ENCODE measurements around the gene C10orf90. TPM values are rescaled to one million over a fixed set of nuclear protein-coding genes. Genes with fewer than 3 reads are reported as not detected.

C10orf90 gene
- polyA plus RNA-seq, 6 donors from 2014 or later: not detected

DNA sequence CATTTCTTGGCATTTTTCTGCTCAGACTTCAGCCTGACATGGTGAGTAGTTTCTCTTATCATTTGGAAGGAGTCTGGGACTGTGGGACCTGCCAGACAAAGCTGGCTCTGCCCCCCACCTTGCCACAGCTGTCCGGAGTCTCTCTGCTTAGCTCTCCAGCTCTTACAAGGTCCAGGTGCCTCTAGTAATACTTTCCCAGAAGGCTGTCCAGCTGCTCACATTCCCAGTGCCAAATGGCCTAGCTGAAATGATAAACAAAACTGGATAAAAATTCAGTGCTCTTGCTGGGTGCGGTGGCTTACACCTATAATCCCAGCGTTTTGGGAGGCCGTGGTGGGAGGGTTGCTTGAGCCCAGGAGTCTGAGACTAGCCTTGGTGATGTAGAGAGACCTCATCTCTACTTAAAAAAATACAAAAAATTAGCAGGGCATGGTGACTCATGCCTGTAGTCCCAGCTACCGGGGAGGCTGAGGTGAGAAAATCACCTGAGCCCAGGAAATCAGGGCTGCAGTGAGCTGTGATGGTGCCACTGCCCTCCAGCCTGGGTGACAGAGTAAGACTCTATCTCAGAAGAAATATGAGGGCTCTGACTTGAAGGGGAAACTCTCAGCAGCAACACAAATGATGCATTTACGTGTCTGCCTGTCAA, 86.8 kb downstream of the C10orf90 start:
- H3K9me3 Mint-ChIP-seq: peaks cover 0 to 5% (median 2%) of the 10 kb centered on the region in 7 donors
- DNase-seq (no peak), ATAC-seq (ENCODE audit: low read depth in 2 of 2) (no peak)
- peaks cover 5 to 18% (median 16%) of the 10 kb centered on the region in 3 donors for H3K27me3 Mint-ChIP-seq
- no peak overlapping the region for H3K4me3 Mint-ChIP-seq
- no peaks in the 10 kb centered on the region for H3K4me1 Mint-ChIP-seq
- no peak overlapping the region for H3K27ac Mint-ChIP-seq
- no peaks in the 10 kb centered on the region for H3K36me3 Mint-ChIP-seq

DNA sequence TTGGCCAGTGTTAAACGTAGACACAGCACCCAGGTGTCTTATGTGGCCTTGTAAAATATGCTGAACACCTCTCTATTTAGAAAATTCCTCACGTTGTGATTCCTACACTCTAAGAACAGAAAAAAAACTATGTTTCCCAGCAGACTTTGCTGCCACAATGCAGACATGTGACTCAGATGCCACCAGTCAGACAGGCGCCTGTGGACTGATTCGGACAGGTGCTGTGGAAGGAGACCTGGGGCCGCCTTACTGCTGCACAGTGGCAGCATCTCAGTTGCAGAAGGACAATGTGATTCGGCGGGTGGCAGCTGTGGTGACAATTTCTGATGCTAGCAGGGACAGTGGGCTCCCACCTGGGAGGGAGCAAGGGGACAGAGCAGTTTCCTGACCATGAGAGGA, 88.8 kb downstream of the C10orf90 start:
- Mint-ChIP-seq H3K4me1 (no peaks in the 10 kb centered on the region), H3K27ac (no peak overlapping the region)

DNA sequence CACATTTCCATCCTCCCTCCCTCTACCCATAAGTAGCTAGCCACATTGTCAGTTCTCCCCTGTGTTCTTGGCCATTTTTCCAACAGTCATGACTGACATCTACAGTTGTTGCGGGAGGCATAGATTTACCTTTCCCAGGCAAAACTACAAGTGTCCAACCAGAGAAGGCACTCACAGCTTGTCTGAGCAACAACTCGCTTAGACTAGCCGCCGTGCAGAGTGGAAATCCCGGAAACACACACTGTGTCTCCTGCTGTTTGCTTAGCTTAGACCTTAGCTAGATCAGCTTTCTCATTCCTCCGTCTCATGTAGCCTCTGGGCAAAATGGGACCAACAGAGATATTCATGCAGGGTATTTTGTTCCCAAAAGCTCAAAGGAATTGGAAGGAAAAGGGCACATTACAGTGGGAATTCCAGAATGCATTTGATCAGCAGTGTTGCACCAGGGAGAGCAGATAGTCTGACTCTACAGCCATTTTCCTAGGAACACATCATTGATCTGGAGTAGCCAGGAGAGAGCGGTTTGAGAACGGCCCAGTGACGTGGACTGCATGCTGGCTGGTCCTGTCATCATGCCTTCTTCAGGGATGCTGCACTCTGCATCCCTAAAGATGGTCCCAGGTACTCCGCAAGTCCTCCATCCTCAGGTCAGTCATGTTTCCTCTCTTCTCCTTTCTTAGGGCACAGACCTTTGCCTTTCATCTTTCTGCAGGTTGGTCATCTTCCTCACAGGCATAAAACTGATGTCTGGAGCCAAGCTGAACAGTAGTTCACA, 89.4 kb downstream of the C10orf90 start:
- H3K36me3 Mint-ChIP-seq: no peaks in the 10 kb centered on the region
- H3K4me1 Mint-ChIP-seq: no peaks in the 10 kb centered on the region
- H3K27ac Mint-ChIP-seq: no peak overlapping the region
- H3K4me3 Mint-ChIP-seq: no peak overlapping the region
- peaks cover 0 to 5% (median 2%) of the 10 kb centered on the region in 7 donors for H3K9me3 Mint-ChIP-seq
- ATAC-seq (ENCODE audit: low read depth in 2 of 2) (no peak), DNase-seq (no peak)
- peaks cover 5 to 18% (median 11%) of the 10 kb centered on the region in 3 donors for H3K27me3 Mint-ChIP-seq

More for the DNA sequence above, 88.8 kb downstream of the C10orf90 start:
- Mint-ChIP-seq H3K36me3 (no peaks in the 10 kb centered on the region), H3K4me3 (no peak overlapping the region), H3K27me3 (peaks cover 5 to 18% (median 11%) of the 10 kb centered on the region in 3 donors), H3K9me3 (peaks cover 0 to 5% (median 2%) of the 10 kb centered on the region in 7 donors)
- ATAC-seq (ENCODE audit: low read depth in 2 of 2) (no peak), DNase-seq (no peak)

DNA sequence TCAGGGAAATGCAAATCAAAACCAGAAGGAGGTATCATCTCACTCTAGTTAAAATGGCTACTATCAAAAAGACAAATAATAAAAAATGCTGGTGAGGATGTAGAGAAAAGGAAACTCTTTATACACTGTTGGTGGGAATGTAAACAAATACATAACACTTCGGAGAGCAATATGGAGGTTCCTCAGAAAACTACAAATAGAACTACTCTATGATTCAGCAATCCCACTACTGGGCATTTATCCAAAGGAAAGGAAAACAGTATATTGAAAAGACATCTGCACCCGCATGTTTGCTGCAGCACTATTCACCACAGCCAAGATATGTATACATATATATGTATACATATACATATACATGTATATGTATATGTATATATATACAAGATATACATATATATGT, 94.2 kb downstream of the C10orf90 start:
- no peaks in the 10 kb centered on the region for H3K36me3 Mint-ChIP-seq
- H3K4me3 Mint-ChIP-seq: no peak overlapping the region
- H3K9me3 Mint-ChIP-seq: peaks cover 0 to 4% (median 0%) of the 10 kb centered on the region in 7 donors
- no peaks in the 10 kb centered on the region for H3K27me3 Mint-ChIP-seq
- H3K27ac Mint-ChIP-seq: no peak overlapping the region
- ATAC-seq (ENCODE audit: low read depth in 2 of 2): no peak
- no peak for DNase-seq
- no peaks in the 10 kb centered on the region for H3K4me1 Mint-ChIP-seq

DNA sequence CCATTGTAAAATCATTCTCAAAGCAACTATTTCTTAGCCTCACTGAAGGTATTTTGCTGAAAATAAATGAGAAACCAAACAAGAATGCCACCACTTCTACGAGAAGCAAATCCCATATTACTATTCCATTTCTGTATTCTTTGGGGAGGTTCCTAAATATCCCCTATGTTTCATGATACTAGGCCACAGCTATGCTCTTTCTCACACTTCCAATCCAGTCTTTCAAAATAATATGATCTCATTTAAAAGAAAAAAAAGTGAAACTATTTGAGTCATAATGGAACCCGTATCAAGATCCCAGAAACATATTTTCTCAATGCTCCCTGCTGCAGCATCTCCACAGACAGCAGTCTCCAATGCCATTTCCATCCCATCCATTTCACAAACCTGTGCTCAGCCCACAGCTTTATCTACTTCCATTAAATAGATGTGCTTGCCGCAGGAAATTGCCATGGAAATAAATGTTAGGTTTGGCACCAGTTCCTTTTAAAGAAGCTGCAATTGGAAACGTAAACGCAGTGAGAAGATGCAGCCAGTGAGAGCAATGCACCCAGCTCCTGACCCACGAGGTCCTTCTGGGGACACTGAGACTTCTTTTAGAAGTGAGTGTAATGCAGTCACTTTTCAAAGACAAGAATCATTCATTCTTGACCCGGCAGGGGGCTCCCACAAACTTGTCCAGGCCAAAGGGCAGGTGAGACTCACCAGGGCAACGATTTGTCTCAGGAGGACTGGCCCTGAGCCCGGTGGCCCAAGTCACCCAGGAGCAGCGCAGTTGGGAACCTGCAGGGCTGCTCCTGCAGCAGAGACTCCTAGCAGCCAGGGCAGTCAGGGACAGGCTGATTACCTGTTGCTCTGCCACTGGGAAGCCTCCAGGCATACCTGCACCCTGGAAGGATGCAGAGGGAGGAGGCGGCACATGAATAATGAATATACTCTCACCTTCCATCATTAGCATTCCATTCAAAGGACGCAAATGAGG, 99.6 kb downstream of the C10orf90 start:
- Mint-ChIP-seq H3K4me1 (no peaks in the 10 kb centered on the region), H3K27me3 (peaks cover 0 to 10% (median 6%) of the 10 kb centered on the region in 3 donors), H3K27ac (no peak overlapping the region), H3K4me3 (no peak overlapping the region), H3K9me3 (peaks cover 0 to 7% (median 2%) of the 10 kb centered on the region in 7 donors), H3K36me3 (no peaks in the 10 kb centered on the region)
- no peak for DNase-seq
- no peak for ATAC-seq (ENCODE audit: low read depth in 2 of 2)

DNA sequence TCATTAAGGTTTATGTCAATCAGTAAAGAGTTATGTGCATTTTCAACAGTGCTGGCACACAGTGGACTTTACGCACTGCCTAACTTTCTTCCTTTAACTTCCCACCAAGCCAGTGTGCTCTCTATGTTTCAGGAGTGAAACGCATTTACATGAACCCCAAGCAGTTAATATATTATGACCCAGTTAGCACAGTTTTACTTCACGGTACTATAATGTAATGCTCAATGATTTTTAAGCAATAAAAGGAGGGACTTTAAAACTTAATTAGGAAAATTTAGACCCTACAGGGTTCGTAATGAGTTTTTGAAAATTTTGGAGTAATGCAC, 100.3 kb downstream of the C10orf90 start:
- Mint-ChIP-seq H3K36me3 (no peaks in the 10 kb centered on the region), H3K27me3 (peaks cover 0 to 10% (median 6%) of the 10 kb centered on the region in 3 donors), H3K27ac (no peak overlapping the region), H3K4me1 (no peaks in the 10 kb centered on the region), H3K9me3 (peaks cover 0 to 7% (median 0%) of the 10 kb centered on the region in 7 donors), H3K4me3 (no peak overlapping the region)
- DNase-seq: no peak
- no peak for ATAC-seq (ENCODE audit: low read depth in 2 of 2)

DNA sequence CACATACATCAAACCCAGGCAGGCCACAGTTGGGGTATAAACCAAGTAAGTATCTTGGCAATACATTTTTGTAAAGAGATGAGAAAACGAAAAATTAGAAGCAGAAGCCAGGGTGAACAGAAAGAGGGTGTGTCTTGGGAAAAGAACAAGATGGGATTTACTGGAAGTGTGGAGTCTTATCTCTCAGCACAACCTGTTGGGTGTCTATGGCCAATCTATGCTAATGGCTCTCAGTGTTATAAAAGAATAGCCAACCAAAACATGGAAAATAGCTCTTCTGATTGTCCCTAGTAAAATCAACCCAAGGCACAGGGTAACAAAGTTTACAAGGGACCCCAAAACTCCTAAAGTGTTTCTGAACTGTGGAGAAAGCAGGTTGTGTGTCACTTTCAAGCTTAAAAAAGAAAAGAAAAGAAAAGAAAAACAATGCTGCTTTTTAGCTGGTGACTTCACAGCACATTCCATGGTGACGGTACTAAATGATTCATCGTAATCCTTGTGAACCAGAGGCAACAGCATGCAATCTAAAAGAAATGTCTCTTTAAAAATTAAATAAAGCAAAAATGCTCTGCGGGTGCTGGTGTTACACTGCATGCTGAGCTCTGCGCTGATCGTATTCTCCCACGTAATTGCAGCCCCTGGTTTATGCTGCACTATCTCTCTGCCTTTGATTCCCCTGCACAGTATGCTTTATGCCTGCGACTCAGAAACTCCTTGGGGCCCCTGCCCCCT, 100.8 kb downstream of the C10orf90 start:
- H3K36me3 Mint-ChIP-seq: no peaks in the 10 kb centered on the region
- no peaks in the 10 kb centered on the region for H3K4me1 Mint-ChIP-seq
- H3K27ac Mint-ChIP-seq: no peak overlapping the region
- no peak overlapping the region for H3K4me3 Mint-ChIP-seq
- peaks cover 0 to 10% (median 6%) of the 10 kb centered on the region in 3 donors for H3K27me3 Mint-ChIP-seq
- peaks cover 0 to 7% (median 0%) of the 10 kb centered on the region in 7 donors for H3K9me3 Mint-ChIP-seq
- DNase-seq (no peak), ATAC-seq (ENCODE audit: low read depth in 2 of 2) (no peak)

DNA sequence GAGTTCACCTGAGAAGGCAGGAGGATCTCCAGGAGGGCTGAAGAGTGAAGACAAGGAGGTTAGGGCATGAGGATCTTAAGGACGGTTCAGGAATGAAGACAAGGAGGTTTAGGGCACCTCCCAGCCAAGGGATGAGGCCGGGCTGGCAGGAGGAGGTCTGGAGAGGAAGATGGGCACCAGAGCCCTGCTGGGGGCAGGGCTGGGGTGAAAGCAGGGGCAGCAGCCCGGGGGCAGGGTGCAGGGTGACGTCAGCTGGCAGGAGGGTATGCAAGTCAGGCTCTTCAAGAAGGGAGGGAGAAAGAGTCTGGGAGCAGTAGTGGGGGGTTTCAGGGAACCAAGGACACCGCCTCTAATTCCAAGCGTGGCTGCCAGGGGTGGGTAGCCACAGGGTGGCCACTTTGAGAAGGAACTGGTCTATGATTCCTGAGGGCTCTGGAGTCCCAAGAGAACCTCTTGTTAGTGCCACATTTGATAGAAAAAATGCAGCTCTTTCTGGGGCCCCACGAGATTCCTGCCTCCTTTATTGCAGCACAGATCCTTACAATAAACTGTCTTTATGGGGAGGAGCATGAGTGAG, 101.6 kb downstream of the C10orf90 start:
- no peak for ATAC-seq (ENCODE audit: low read depth in 2 of 2)
- Mint-ChIP-seq H3K9me3 (peaks cover 0 to 7% (median 0%) of the 10 kb centered on the region in 7 donors), H3K27me3 (peaks cover 0 to 10% (median 6%) of the 10 kb centered on the region in 3 donors), H3K36me3 (no peaks in the 10 kb centered on the region), H3K27ac (no peak overlapping the region), H3K4me3 (no peak overlapping the region), H3K4me1 (no peaks in the 10 kb centered on the region)
- DNase-seq: no peak

DNA sequence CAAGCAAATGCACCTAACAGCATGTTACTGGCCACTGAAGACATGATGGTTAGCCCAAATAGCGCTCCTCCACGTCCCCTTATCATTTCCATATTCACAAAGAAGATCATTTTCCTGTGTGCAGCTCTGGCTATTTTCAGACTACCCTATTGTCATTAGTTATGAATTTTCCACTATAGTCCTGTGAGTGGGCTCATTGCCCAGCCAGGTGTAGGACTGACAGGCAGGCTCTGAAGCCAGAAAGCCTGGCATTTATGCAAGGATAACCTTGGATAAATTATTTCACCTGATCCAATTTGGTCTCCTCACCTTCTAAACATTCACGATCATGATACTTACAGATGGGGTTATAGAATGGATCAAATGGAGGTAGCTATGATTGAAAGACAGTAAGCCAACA, 104.6 kb downstream of the C10orf90 start:
- no peak for ATAC-seq (ENCODE audit: low read depth in 2 of 2)
- Mint-ChIP-seq H3K27ac (no peak overlapping the region), H3K27me3 (peaks cover 5 to 10% (median 6%) of the 10 kb centered on the region in 3 donors), H3K9me3 (peaks cover 0 to 7% (median 0%) of the 10 kb centered on the region in 7 donors), H3K36me3 (no peaks in the 10 kb centered on the region), H3K4me1 (peaks cover 0 to 1% (median 0%) of the 10 kb centered on the region in 3 donors), H3K4me3 (peak overlapping the region in 1 of 8 donors; percentile 3)
- DNase-seq: no peak

DNA sequence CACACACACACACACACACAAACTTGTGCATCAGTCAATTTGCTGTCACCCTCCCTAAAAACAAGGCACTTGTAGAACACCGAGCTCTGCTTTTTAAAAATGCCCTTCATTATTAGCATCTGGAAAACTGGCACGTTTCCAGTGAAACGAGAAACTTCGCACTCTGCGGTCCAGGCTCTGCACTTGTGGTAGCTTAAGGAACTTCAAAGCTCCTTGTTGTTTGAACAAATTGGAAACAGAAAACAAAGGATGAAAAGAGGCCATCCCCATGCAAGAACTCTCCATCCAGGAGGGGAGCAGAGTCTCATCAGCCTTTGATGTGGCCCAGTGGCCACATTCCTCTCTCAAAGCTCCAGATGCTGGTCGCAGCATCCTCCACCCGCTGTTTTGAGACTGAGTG, 105.1 kb downstream of the C10orf90 start:
- no peaks in the 10 kb centered on the region for H3K36me3 Mint-ChIP-seq
- no peak overlapping the region for H3K27ac Mint-ChIP-seq
- peaks cover 0 to 1% (median 0%) of the 10 kb centered on the region in 3 donors for H3K4me1 Mint-ChIP-seq
- DNase-seq (no peak), ATAC-seq (ENCODE audit: low read depth in 2 of 2) (no peak)
- no peak overlapping the region for H3K4me3 Mint-ChIP-seq
- H3K9me3 Mint-ChIP-seq: peaks cover 0 to 7% (median 0%) of the 10 kb centered on the region in 7 donors
- H3K27me3 Mint-ChIP-seq: peaks cover 5 to 10% (median 6%) of the 10 kb centered on the region in 3 donors

DNA sequence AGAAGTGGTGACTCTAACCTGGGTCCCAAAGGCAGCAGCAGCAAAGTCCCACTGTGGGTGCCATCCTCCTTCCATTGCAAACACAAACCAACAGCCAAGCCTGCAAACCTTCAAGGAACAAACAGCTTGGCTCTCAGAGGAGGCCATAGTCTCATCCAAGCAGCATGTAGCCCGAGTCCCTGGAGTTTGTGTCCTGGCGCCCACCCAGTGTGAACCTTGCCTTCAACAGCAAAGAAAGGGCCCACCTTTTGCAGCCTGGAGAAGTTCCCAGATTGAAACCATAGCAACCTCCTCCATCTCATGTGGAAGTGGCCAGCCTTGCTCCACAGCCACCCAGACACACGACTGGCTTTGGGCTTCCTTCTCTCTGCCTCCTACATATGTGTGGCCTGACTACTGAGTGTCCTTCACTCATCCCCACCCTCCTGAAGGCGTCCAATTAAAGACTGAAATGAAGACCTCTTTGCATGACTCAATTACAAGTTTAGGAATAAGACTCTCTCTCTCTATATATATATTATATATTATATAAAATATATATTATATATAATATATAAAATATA, 106.1 kb downstream of the C10orf90 start:
- Mint-ChIP-seq H3K9me3 (peaks cover 0 to 7% (median 0%) of the 10 kb centered on the region in 7 donors), H3K27me3 (peaks cover 5 to 10% (median 6%) of the 10 kb centered on the region in 3 donors), H3K4me3 (no peak overlapping the region), H3K27ac (peak overlapping the region in 1 of 6 donors; percentile 44), H3K36me3 (no peaks in the 10 kb centered on the region), H3K4me1 (peaks cover 0 to 1% (median 0%) of the 10 kb centered on the region in 3 donors)
- no peak for ATAC-seq (ENCODE audit: low read depth in 2 of 2)
- DNase-seq: no peak

DNA sequence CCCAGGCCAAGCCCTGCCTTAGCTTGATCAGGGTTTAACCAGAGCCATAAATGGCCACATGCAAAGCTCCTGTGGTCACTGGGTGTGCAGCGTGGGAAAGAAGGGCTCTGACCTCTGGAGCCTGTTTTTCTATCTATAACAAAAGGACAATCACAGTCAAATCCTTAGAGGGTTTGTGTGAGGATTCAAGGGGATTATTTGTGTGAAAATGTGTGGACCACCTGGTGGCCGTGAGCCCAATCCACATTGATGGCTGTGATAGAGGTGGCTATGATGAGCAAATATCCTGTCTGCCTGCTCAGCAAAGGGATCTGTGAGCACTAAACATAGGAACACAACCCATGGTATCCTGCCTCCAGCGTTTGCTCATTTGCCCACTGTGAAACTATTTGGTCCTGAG, 107.1 kb downstream of the C10orf90 start:
- Mint-ChIP-seq H3K9me3 (peaks cover 0 to 7% (median 0%) of the 10 kb centered on the region in 7 donors), H3K36me3 (no peaks in the 10 kb centered on the region), H3K27me3 (peaks cover 5 to 10% (median 6%) of the 10 kb centered on the region in 3 donors), H3K4me3 (no peak overlapping the region), H3K27ac (no peak overlapping the region), H3K4me1 (peaks cover 0 to 1% (median 0%) of the 10 kb centered on the region in 3 donors)
- DNase-seq (no peak), ATAC-seq (ENCODE audit: low read depth in 2 of 2) (no peak)
